GM21381 (cell line): ENCODE measurements around the gene MAP2K1.
"Not testable (repeated sequence)": the region's sequence is repeated elsewhere in the genome, so short reads cannot be mapped to it uniquely, and the experiment has no call there.

Source experiments
- ATAC-seq: cut with Tn5 transposase; IDR thresholded peaks from one replicate; pipeline ENCODE4 v1.9.1; 2021; ENCODE audit warnings: mild to moderate bottlenecking, moderate library complexity; ENCODE audit not compliant: unreplicated experiment

Gene MAP2K1

DNA sequence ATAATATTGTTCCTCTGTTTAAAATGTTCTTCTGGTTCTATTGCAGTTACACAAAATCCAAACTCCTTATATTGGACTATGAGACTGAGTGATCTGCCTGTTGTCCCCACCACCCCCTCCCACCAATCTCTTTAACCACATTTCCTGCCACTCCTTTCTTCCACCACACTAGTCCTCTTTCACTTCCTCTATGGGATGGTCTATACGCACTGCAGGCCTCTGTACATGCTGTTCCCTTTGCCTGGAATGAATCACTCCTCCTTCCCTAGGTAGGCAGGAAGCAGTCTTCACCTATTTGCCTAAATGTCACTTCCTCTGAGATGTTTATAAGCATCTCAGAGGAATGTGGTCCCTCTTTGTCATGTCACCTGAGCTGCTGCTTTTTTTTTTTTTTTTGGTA is 4.0 kb downstream of the MAP2K1 start:
- ATAC-seq, result no peak

DNA sequence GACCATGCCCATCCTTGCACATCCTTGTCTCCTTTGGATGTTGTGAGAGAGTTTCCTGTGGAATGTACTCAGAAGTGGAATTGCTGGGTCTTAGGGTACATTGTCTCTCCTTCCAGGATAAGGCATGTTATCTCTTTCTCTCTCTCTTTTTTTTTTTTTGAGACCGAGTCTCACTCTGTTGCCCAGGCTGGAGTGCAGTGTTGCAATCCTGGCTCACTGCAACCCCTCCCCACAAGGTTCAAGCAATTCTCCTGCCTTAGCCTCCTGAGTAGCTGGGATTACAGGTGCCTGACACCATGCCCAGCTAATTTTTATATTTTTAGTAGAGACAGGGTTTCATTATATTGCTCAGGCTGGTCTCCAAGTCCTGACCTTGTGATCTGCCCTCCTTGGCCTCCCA is 6.3 kb downstream of the MAP2K1 start:
- not testable (repeated sequence) for ATAC-seq

DNA sequence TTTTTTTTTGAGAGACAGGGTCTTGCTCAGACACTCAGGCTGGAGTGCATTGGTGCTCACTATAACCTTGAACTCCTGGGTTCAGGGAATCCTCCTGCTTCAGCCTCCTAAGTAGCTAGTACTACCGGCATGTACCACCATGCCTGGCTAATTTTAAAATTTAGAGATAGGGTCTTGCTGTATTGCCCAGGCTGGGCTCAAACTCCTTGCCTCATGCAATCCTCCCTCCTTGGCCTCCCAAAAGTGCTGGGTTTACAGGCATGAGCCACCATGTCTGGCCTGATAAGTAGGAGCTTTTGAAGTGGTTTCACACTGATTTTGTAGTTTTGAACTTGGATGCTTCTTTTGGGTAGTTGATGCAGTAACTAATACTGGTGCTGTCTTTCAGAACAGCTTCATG is 7.8 kb downstream of the MAP2K1 start:
- ATAC-seq, result no peak

DNA sequence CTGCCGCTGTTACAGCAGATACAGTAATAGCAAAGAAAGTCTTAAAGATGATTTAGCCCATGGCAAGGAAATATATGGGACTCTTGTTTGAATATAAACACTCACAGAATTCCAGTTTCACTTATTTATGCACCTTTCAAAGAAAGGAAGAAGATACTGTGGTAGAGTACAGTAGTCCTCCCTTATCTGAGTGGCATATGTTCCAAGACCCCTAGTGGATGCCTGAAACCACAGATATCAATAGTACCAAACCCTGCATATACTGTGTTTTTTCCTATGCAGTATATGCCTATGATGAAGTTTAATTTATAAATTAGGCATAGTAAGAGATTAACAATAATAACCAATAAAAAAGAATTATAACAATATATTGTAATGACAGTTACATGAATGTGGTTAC is 8.2 kb downstream of the MAP2K1 start:
- ATAC-seq, result no peak

DNA sequence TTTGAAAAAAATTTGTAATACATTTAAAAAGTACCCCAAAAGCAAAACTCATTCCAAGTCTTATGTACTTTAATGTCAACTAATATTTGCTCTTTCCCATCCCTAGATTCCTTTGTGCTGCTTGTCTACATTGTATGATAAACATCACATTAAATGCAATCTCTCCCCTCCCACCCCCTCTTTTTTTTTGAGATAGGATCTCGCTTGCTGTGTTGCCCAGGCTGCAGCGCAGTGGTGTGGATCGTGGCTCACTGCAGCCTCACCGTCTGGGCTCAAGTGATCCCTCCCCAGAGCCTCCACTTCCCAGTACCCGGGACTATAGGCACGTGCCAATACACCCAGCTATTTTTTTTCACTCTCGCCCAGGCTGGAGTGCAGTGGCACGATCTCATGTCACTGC is 12.6 kb downstream of the MAP2K1 start:
- ATAC-seq, result no peak

DNA sequence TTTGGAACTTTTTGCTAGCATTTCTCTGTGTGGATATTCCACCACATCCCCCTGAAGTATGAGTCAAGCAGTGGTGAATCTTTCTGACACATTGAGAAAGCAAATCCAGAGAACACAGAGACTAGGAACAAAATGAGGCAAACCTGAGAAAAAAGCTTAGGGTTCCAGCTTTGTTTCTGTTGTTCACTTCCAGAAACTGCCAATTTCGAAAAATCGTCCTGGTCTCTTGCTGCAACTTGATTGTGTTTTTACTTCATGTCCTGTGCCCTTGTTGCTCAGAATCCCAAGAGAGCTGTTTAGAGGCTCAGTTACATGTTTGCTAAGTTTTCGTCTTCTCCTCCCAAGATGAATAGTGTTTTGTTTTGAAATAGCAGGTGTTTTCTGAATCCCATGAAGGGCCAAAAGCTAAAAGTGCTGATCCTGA is 13.7 kb downstream of the MAP2K1 start:
- ATAC-seq, result no peak

DNA sequence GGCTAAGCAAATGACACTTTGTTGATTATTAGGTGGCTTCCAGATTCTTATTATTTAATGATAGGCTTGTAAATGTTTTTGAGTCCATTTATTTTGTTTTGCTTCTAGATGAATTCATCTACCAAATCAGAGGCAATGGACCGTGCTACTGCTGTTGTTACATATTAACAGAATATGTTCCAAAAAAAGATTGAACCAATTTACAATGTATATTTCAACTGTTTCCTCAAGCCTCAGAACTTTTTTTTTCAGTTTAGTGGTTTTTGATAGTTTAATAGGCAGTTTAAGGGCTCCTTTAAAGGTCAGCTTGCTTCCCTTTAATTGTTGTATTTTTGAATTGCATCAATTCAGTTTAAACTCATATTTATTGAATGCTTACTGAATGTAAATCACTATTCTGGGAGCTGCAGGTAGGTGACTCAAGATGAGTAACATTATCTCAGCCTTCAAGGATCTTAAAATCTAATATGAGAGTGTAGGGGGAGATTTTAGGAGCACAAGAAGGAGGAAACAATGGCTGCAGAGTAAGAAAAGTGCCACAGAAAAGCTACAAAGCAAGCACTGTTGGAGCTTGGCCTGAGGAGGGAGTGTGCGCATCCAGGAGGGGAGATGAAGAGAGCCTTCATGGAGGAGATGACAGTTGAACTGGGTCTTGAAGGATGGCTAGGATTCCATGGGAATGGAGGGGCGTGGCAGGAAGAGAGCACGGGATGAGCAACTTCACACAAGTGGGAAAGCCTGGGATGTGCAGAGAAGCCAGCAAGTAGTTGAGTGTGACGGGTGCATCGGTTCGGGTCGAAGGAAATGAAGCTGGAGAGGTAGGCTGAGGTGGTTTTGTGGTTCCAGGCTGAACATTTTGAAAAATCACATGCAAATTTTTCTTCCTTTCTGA is 14.7 kb downstream of the MAP2K1 start:
- ATAC-seq, result no peak

DNA sequence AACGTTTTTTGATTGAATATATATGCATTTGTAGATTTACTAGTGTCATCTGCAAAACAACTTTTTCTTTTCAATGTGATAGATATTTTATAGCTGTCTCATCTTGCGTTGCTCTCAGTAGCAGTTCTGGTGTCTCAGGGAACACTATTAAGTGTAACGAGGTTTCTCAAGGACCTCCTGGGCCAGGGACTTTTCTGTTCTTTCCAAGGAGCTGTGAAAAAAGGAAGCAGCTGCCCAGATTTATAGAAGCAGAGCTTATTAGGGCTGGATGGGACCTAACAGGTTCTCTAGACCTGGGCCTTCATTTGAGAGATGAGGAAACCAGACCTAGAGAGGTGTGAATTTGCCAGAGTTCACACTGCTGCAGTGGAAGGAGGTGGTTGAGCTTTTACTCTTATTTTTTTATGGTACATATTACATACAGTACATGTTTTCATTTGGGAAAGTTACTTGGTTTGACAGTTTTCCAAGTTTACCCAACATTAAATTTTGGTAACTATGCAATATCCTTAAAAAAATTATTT is 16.1 kb downstream of the MAP2K1 start:
- ATAC-seq, result no peak

DNA sequence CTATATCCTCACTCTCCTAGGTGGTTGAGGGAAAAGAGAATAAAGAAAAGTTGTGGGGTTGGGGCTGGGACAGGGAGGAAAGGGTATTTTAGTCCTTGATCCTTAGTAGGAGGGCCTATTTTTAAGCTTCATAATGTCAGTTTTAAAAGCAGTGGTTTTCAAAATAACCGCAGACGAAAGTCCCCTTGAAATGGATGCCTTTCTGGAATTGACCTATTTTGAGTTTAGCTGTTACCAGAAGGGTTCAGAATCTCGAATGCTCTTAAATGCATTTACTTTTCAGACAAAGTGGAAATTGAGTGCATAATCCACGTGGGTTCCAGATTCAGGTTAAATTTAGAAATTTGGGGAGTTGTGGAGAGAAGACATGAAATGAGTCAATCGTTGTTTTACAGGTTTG is 16.6 kb downstream of the MAP2K1 start:
- ATAC-seq, result no peak

DNA sequence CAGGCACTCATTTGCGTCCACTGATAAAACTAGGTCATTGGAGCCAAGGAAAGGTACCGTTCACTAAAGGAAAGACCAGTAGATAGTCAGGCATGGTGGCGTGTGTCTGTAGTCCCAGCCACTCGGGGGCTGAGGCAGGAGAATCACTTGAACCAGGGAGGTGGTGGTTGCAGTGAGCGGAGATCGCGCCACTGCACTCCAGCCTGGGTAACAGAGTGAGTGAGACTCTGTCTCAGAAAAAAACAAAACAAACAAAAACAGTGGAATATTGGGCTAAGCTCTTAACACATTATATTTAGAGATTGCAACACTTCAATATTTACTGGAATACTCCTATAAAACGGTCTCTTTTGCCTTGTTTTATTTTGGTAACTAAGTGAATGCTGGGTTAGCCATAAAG is 17.4 kb downstream of the MAP2K1 start:
- no peak for ATAC-seq

DNA sequence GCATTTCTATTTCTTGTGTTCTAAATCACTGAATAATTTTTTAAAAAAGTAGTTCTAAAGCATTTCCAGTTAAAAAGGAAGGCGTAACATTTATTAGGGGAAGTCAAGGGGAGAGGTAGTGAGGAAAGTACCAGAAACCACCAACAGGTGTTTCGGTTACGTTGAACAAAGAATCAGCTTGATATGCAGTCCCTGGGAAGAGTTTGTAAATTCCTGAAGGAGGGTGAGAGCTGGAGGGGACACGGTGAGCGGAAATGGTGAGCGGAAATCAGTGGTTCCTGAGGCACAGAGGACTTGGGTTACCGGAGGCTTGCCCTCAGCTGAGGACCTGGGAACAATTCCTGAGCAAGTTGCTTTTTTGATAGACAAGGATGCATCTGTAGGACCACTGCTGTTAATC is 17.8 kb downstream of the MAP2K1 start:
- no peak for ATAC-seq

DNA sequence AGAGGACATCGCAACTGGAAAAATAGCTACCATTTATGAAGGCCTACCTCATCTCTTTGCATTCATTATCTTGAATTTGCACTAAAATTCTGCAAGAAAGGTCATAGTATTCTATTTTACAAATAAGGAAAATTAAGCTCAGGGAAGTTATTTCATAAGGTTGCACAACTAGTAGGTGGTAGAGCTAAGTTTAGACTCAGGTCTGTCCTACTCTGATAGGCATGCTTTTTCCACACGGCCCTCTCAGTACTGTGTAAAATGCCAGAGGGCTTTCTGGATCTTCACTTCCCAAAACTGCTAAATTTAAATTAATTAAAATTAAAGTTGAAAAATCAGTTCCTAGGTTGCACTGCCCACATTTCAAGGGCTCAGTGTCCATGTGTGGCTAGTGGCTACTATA is 18.3 kb downstream of the MAP2K1 start:
- ATAC-seq, result no peak

DNA sequence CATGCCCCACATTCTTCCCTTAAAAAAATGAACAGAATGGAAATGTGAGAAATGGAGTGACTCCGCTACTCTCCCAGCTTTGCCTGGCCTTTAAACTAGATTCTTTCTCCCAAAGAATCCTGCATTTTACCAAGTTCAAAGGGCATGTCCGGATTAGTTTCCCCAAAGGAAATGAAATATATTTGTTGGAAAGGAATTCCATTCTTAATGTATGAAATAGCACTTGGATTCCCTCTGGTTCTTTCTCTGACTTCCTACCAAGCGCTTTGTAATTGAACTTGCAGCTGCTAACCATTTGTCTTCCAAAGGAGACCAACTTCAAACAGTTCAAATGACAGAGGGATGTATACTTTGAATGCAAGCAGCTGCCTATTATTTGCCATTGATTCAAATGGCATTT is 18.9 kb downstream of the MAP2K1 start:
- no peak for ATAC-seq

DNA sequence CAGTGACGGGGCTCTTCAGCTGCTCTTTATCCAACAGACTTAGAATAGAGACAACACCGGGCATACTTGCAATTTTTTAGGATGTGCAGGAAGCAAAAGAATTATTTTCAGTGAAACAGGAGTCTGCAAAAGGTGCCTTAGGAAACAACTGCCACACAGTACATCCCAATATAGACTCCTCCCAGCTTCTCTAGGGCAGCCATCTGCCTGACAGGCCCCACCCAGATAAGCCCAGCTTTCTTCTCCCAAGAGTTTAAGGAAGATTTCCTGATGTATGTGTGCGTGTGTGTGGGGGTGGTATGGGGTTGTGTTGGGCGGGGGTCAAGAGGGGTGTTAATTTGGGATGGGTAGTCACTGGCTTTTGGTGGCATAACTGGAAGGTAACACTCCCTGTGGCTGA is 21.5 kb downstream of the MAP2K1 start:
- no peak for ATAC-seq

DNA sequence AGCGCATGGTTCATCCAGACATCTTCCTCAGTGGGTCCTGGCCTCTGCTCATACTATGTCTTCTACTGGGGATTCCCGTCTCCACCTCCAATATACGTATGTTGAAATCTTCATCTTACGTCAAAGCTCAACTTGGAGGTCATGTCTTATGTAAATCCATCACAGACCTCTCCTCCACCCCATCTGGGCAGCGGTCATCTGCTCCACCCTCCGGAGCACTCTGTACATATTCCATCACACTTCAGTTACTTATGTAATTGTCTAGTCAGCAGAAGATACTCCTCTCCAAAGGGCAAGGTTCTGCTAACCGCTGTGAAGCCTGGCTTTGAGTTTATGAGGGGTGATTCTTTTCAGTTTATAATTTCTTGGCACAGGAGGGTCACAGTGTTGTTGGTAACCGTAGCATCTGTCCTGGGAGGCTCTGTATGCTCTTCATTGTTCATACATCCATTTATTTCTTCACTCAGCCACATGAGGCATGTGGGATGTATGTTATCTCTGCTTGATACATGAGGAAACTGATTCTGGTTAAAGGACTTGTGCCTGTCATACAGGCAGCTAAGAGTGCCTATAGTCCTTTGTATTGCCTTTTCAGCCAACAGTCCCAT is 22.1 kb downstream of the MAP2K1 start:
- no peak for ATAC-seq

DNA sequence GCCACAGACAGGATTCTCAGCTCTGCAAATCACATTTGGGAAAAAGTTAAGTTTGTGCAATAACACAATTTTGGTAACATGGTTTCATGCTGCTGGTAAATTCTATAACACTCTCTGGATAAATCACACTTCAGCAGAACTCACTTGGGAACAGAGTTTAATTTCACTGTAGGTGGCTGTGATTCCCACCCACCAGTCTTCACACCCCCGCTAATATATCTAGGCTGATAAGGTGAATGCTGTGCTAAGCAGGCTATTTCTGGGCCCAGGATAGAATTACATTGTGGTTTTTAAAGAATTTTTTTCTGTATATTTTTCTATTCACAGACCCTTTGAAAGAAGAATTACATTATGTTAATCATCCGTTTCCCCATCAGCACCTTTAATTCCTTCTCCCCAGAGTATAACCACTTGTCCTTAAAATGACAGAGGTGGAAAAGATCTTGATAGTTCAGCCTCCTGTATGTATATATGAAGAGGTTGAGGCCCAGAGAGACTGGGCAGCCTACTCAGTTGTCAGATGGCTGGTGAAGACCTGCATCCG is 22.9 kb downstream of the MAP2K1 start:
- no peak for ATAC-seq

DNA sequence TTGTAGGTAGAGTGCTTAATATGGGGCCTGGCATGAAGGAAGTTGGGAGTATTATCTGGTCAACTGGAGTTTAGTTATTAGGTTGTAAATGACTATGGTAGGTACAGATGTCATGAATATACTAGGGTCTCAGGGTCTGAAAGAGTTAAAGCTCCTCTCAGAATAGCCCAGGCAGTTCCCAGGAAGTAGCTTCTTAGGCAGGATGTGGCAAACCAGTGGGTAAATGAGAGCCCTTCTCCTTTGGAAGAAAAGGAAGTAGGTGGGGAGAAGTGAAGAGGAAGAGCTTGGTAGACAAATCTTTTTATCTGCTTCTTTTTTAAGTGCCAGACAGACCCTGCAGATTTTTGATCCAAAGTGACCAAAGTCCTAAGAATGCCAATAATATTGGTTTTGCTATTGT is 24.5 kb downstream of the MAP2K1 start:
- ATAC-seq, result no peak

DNA sequence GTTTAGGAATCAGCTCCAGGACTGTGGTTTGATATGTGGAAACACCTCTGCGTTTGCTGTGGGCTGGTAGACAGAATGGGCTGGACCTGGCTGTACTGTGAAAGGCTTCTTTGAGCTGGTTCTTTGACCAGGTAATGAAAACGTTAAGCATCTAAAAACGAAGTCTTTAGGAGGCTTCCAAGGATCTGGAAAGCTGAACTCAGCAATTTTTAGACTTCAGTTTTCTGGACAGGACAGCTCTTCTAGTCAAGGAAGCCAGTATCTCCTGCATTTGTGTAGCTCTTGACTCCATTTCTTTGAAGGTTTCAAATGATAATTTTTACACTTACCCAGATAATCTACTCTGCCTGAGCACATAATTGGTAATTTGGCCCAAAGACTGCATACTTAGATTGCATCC is 25.5 kb downstream of the MAP2K1 start:
- no peak for ATAC-seq

DNA sequence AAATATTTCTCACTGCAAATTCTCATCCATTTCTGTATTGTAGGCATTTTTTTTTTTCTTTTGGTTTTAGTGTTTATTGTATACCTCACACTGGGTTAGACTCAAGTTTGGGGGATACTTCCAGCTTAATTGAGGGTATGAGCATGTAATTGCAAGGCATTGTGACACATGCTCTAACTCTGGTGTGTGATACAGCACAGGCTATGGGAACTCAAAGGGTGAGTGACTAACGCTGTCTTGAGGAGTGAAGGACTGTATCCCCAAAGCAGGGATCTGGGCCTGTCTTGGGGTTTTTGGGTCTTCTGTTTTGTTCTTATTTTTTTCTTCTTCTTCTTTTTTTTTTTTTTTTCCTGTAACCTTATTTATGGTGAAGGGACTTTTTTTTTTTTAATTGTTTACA is 26.9 kb downstream of the MAP2K1 start:
- ATAC-seq, result no peak

DNA sequence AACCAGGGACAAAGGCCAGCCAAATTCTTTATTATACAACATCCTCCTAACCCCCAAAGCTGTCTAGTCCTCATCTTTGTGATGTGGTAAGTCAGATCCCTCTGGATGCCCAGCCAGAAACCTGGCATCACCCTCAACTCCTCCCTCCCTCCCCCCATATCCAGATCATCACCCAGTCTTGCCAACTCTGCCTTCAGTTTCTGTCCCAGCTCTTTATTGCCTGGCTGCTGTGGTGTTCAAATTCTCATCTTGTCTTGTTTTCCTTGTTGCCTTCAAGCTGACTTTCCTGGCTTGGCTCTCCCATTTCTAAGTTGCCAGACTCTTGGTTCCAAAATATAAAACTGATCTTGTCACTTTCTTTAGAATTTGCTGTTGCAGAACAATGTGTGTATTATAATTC is 28.6 kb downstream of the MAP2K1 start:
- ATAC-seq, result no peak

DNA sequence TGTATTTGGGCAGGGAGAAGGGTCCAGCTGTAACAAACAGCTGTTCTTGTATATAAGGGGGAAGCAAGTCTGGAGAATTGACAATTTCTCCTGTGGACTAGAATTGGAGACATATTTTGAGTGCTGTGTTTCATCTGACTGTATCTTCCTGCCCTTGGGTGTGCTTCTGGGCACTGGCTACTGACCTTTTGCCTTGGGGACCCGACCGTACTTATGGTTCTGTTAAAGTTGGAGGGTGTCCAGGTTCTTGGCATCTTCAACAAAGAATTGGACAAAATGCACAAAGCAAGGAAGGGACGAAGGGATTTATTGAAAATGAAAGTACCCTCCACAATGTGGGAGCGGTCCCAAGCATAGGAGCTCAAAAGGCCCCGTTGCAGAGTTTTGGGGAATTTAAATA is 31.0 kb downstream of the MAP2K1 start:
- no peak for ATAC-seq

DNA sequence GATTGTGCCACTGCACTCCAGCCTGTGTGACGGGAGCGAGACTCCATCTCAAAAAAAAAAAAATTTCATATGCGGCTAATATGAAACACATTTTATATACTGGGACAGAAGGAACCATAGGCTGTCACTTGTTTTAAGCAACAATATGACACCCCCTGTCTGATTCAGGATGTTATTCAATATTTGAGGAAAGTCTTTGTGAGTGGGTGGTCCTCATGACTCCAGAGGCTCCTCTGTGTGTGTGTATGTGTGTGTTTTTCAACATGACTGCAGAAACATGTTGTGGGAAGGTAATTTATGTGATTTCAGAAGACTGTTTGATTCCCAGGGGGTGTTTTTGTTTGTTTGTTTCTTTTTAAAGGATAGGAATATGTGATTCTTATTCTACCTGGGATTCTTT is 32.8 kb downstream of the MAP2K1 start:
- ATAC-seq, result no peak
